ENCODE measurements around the gene KCNIP1. TPM values are rescaled to one million over a fixed set of nuclear protein-coding genes. Genes with fewer than 3 reads are reported as not detected.

Gene KCNIP1
- polyA plus RNA-seq, 1 of the 3 experiments (the other 2 are of a cell fraction): 1.3 TPM

DNA sequence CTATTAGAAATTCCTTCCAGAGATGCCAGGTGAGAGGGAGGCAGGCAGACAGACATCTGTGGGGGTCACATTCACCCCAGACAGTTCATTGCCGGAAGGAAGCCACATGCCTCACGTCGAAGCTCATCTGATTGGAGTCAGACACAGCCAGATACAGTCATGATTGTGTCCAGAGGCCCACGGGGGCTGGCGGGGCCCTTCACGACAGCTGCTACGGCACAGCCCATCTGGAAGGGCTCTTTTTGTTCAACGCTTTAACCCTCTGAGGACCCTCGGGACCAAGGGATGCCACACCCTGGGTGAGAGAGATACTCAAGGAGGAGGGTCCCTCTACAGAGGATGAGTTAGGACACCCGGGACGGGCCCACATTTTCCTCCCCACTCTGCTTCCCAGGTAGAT lies 247.8 kb downstream of the KCNIP1 start:
- Histone ChIP-seq H3F3A (replicated peaks; ENCODE audit: insufficient read depth) (no peaks in the 10 kb centered on the region), H3K36me3 (replicated peaks in 1 of 2; ENCODE audit: control insufficient read depth in 1 of 2, insufficient read depth in 2 of 2, low read length in 1 of 2) (no peaks in the 10 kb centered on the region), H3K9me3 (no peaks in the 10 kb centered on the region), H3K27ac (ENCODE audit: low read depth in 2 of 2, low read length in 1 of 2) (peak overlapping the region in 1 of 2 experiments; percentile 91; a peak in 2 of 4 replicates), H2AFZ (ENCODE audit: low read depth) (no peak overlapping the region), H3K79me2 (ENCODE audit: insufficient read depth) (no peaks in the 10 kb centered on the region), H3K9me2 (no peaks in the 10 kb centered on the region), H4K20me1 (ENCODE audit: insufficient read depth) (no peaks in the 10 kb centered on the region), H3K4me1 (ENCODE audit: control insufficient read depth in 1 of 2, insufficient read depth in 2 of 2, low read depth in 1 of 2, low read length in 1 of 2) (peaks cover 0 to 59% of the 10 kb centered on the region in 2 experiments; a peak in 1 of 4 replicates), H3K9ac (no peak overlapping the region), H3K27me3 (ENCODE audit: insufficient read depth) (no peaks in the 10 kb centered on the region), H3K4me2 (no peak overlapping the region), H3K4me3 (ENCODE audit: low read depth in 2 of 2, low read length in 1 of 2) (no peak overlapping the region)
- CTCF ChIA-PET: interaction anchor here (1.0 to 14.2 kb wide), 2 partner anchors 38 kb away, joined by 3 to 511 read pairs; partner anchors contain the start of gene GABRP
- 28% methylated on average over 5 of the region's 11 CpGs for WGBS (ENCODE audit: low lambda C conversion rate)
- TF ChIP-seq RCOR1 (IDR thresholded peaks at IDR 0.05; ENCODE audit: low read length) (peak; percentile 86), MXI1 (IDR thresholded peaks at IDR 0.05; ENCODE audit: low read depth, low read length) (peak; percentile 45; the same call in 1 of the 2 replicates), FOXJ3 (CRISPR knock-in tag; IDR thresholded peaks at IDR 0.05) (peak; percentile 38; the same call in 1 of the 2 replicates), EP300 (IDR thresholded peaks at IDR 0.05; ENCODE audit: borderline replicate concordance in 1 of 2, low read depth in 1 of 2, low read length in 1 of 2) (peak in 1 of 2 experiments; percentile 93; a peak in 2 of 4 replicates), CHD2 (IDR thresholded peaks at IDR 0.05; ENCODE audit: low read length, partially characterized antibody) (peak; percentile 32), GATA2 (CRISPR knock-in tag; IDR thresholded peaks at IDR 0.05) (peak; percentile 77)
- TF ChIP-seq, protein P1, sequence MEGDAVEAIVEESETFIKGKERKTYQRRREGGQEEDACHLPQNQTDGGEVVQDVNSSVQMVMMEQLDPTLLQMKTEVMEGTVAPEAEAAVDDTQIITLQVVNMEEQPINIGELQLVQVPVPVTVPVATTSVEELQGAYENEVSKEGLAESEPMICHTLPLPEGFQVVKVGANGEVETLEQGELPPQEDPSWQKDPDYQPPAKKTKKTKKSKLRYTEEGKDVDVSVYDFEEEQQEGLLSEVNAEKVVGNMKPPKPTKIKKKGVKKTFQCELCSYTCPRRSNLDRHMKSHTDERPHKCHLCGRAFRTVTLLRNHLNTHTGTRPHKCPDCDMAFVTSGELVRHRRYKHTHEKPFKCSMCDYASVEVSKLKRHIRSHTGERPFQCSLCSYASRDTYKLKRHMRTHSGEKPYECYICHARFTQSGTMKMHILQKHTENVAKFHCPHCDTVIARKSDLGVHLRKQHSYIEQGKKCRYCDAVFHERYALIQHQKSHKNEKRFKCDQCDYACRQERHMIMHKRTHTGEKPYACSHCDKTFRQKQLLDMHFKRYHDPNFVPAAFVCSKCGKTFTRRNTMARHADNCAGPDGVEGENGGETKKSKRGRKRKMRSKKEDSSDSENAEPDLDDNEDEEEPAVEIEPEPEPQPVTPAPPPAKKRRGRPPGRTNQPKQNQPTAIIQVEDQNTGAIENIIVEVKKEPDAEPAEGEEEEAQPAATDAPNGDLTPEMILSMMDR (IDR thresholded peaks at IDR 0.05): no peak
- TF ChIP-seq, protein P2, sequence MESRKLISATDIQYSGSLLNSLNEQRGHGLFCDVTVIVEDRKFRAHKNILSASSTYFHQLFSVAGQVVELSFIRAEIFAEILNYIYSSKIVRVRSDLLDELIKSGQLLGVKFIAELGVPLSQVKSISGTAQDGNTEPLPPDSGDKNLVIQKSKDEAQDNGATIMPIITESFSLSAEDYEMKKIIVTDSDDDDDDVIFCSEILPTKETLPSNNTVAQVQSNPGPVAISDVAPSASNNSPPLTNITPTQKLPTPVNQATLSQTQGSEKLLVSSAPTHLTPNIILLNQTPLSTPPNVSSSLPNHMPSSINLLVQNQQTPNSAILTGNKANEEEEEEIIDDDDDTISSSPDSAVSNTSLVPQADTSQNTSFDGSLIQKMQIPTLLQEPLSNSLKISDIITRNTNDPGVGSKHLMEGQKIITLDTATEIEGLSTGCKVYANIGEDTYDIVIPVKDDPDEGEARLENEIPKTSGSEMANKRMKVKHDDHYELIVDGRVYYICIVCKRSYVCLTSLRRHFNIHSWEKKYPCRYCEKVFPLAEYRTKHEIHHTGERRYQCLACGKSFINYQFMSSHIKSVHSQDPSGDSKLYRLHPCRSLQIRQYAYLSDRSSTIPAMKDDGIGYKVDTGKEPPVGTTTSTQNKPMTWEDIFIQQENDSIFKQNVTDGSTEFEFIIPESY (IDR thresholded peaks at IDR 0.05; ENCODE audit: borderline replicate concordance, low read depth): no peak
- POLR2A ChIA-PET: no interaction called here
- DNase-seq: peak; percentile 69

DNA sequence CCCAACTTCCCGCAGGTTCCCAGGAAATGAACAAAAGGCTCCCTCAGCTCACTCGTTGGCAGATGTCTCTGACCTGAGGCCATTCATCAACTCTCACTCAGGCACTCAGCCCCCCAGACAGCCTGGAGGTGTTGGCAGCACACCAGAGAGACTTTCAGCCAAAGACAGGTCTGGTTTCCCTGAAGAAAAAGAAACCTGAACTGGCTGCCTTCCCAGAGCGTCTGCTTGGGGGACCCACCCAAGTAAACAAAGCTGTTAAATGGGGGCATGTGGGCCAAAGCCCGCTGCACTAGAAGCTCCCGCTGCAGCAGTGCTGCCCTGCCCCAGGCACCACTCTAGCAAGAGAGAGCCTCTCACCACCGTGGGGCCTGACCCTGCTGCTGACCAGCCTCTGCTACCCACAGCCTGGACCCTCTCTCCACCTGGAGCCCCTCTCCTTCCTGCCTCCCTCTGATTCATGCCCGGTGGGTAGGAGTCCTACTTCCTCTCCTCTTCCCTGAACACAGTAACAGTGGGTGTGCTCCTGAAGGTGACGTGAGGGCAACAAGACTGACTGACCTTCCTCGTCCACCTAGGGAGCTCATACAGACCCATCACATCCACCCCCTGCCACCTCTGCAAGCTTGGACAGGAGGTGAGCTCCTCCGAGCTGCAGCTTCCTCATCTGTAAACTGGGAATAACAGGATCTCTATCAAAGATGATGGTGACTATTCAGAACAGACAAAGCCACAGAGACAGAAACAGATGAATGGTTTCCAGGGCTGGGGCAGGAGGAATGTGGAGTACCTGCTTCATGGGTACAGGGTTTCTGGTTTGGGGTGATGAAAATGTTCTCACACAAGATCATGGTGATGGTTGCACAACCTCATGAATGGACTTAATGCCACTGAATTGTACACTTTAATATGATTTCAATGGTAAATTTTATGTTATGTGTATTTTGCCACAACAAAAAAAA lies 248.7 kb downstream of the KCNIP1 start:
- Histone ChIP-seq H3K9ac (no peak overlapping the region), H3K79me2 (ENCODE audit: insufficient read depth) (no peaks in the 10 kb centered on the region), H3K27ac (ENCODE audit: low read depth in 2 of 2, low read length in 1 of 2) (peak overlapping the region in 1 of 2 experiments; percentile 91; a peak in 2 of 4 replicates), H3K36me3 (replicated peaks in 1 of 2; ENCODE audit: control insufficient read depth in 1 of 2, insufficient read depth in 2 of 2, low read length in 1 of 2) (no peaks in the 10 kb centered on the region), H3K9me3 (no peaks in the 10 kb centered on the region), H3K4me3 (ENCODE audit: low read depth in 2 of 2, low read length in 1 of 2) (no peak overlapping the region), H3K4me1 (ENCODE audit: control insufficient read depth in 1 of 2, insufficient read depth in 2 of 2, low read depth in 1 of 2, low read length in 1 of 2) (peaks cover 0 to 52% of the 10 kb centered on the region in 2 experiments; a peak in 1 of 4 replicates), H3F3A (replicated peaks; ENCODE audit: insufficient read depth) (no peaks in the 10 kb centered on the region), H2AFZ (ENCODE audit: low read depth) (no peak overlapping the region), H3K9me2 (no peaks in the 10 kb centered on the region), H4K20me1 (ENCODE audit: insufficient read depth) (no peaks in the 10 kb centered on the region), H3K4me2 (no peak overlapping the region), H3K27me3 (ENCODE audit: insufficient read depth) (no peaks in the 10 kb centered on the region)
- DNase-seq: peak; percentile 40
- WGBS (ENCODE audit: low lambda C conversion rate): 23% methylated on average over 5 of the region's 10 CpGs
- POLR2A ChIA-PET: no interaction called here
- CTCF ChIA-PET: interaction anchor here (0.6 to 14.2 kb wide), 3 partner anchors 8 to 37 kb away, joined by 3 to 511 read pairs (median 3); partner anchors contain the start of gene GABRP
- peak in 1 of 2 experiments; percentile 49; a peak in 2 of 4 replicates for TF ChIP-seq EP300 (IDR thresholded peaks at IDR 0.05; ENCODE audit: borderline replicate concordance in 1 of 2, low read depth in 1 of 2, low read length in 1 of 2)
- TF ChIP-seq, protein P3, sequence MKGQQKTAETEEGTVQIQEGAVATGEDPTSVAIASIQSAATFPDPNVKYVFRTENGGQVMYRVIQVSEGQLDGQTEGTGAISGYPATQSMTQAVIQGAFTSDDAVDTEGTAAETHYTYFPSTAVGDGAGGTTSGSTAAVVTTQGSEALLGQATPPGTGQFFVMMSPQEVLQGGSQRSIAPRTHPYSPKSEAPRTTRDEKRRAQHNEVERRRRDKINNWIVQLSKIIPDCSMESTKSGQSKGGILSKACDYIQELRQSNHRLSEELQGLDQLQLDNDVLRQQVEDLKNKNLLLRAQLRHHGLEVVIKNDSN (IDR thresholded peaks at IDR 0.05; ENCODE audit: borderline replicate concordance, low read depth): no peak

Measured in SK-N-SH (cell line).